GM21526 (cell line): ENCODE results near the gene FAM163B.
"Not testable (repeated sequence)": the region's sequence is repeated elsewhere in the genome, so short reads cannot be mapped to it uniquely, and the experiment has no call there.

Experiments
- ATAC-seq: cut with Tn5 transposase; IDR thresholded peaks from one replicate; pipeline ENCODE4 v1.9.1; 2021; ENCODE audit warnings: moderate library complexity; ENCODE audit not compliant: unreplicated experiment, low FRiP score

FAM163B gene

GRCh38 chr9:133640580-133641395 is 31.6 kb upstream of the FAM163B start:
- no peak for ATAC-seq

GRCh38 chr9:133640160-133640559 is 31.0 kb upstream of the FAM163B start:
- ATAC-seq = no peak

- no peak for ATAC-seq
Observed at GRCh38 chr9:133639613-133640012, 30.4 kb upstream of the FAM163B start.

- no peak for ATAC-seq
Observed at GRCh38 chr9:133638711-133639110, 29.5 kb upstream of the FAM163B start.

- no peak for ATAC-seq
Observed at GRCh38 chr9:133638076-133638475, 28.9 kb upstream of the FAM163B start.

- ATAC-seq = no peak
Observed at GRCh38 chr9:133637451-133638055, 28.4 kb upstream of the FAM163B start.

GRCh38 chr9:133636902-133637301 is 27.7 kb upstream of the FAM163B start:
- no peak for ATAC-seq

GRCh38 chr9:133635533-133636531 is 26.6 kb upstream of the FAM163B start, which contains the start of gene DBH:
Gene DBH (plus strand): TSS chr9:133636363. CDS start chr9:133636372, 9 bp downstream.
- no peak for ATAC-seq

- no peak for ATAC-seq
Observed at GRCh38 chr9:133635098-133635497, 25.9 kb upstream of the FAM163B start.

- ATAC-seq = no peak
Observed at GRCh38 chr9:133634081-133634691, 25.0 kb upstream of the FAM163B start.

- ATAC-seq = no peak
Observed at GRCh38 chr9:133633681-133634080, 24.5 kb upstream of the FAM163B start.

GRCh38 chr9:133632806-133633680 is 23.9 kb upstream of the FAM163B start:
- no peak for ATAC-seq

- no peak for ATAC-seq
Observed at GRCh38 chr9:133631111-133631510, 21.9 kb upstream of the FAM163B start.

GRCh38 chr9:133629221-133630110 is 20.3 kb upstream of the FAM163B start:
- ATAC-seq = no peak

GRCh38 chr9:133628766-133629165 is 19.6 kb upstream of the FAM163B start:
- no peak for ATAC-seq

- ATAC-seq = no peak
Observed at GRCh38 chr9:133627341-133627740, 18.2 kb upstream of the FAM163B start.

GRCh38 chr9:133626008-133626407 is 16.8 kb upstream of the FAM163B start:
- not testable (repeated sequence) for ATAC-seq

- no peak for ATAC-seq
Observed at GRCh38 chr9:133622555-133622954, 13.4 kb upstream of the FAM163B start.
